Muscle layer of colon (tissue), 2 donors: ENCODE data around the gene EFNA5.
A peak's percentile ranks its signal among the peaks of the same experiment; 100 is the strongest.

Experiments used
- H3K27ac ChIP-seq: one replicate; pipeline ENCODE4 v1.7.0; 2013; ENCODE audit warnings: low read depth, mild to moderate bottlenecking, low read length, moderate library complexity
- H3K27me3 ChIP-seq, 2 donors: one replicate each; pipeline ENCODE4 v1.7.0; 2013; ENCODE audit warnings: low read length in 2 of 2, mild to moderate bottlenecking in 2 of 2; ENCODE audit not compliant: insufficient read depth in 2 of 2, control insufficient read depth in 1 of 2
- H3K36me3 ChIP-seq: one replicate; pipeline ENCODE4 v1.7.0; 2013; ENCODE audit warnings: mild to moderate bottlenecking, low read length; ENCODE audit not compliant: insufficient read depth
- H3K4me1 ChIP-seq: one replicate; pipeline ENCODE4 v1.7.0; 2013; ENCODE audit warnings: mild to moderate bottlenecking, low read length; ENCODE audit not compliant: insufficient read depth
- H3K4me3 ChIP-seq, 2 donors: one replicate each; pipeline ENCODE4 v1.7.0; 2013; ENCODE audit warnings: low read length in 2 of 2, low read depth in 1 of 2, mild to moderate bottlenecking in 1 of 2, moderate library complexity in 1 of 2
- H3K9ac ChIP-seq: one replicate; pipeline ENCODE4 v1.7.0; 2013; ENCODE audit warnings: low read length
- H3K9me3 ChIP-seq: one replicate; pipeline ENCODE4 v1.7.0; 2013; ENCODE audit warnings: mild to moderate bottlenecking, low read length
- donor health status: abdominal sarcoma.
- donor health status: Adenocarcinoma of cecum.

Gene EFNA5

DNA sequence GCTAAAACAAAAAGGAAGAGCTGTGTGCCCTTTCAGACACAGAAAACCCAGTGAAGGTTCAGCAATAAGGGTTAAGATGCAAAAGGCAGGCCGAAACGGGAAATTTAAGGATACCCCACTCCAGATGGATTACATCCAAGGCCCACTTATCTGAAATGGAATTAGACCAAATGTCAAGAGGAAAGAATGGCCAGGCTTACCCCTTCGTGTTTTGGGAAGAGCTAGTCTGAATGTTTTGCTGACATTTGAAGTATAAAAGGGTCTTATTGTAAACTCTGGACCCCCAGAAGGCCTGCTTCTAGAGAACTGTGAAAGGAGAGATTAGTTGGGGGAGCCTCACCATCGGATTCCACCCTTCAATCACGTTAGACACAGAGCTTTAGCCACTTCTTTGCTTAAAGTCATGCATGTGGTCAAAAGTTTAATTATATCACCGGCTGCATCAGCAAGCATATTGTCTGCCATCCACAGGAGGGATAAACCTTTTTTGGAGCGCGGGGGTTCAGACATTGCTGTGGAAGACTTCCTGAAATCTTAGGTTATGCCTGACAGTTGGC, 93.3 kb downstream of the EFNA5 start:
- Histone ChIP-seq H3K4me3 (no peak overlapping the region), H3K4me1 (no peaks in the 10 kb centered on the region), H3K27ac (no peak overlapping the region), H3K9ac (no peak overlapping the region), H3K36me3 (no peaks in the 10 kb centered on the region), H3K27me3 (no peaks in the 10 kb centered on the region), H3K9me3 (no peaks in the 10 kb centered on the region)

DNA sequence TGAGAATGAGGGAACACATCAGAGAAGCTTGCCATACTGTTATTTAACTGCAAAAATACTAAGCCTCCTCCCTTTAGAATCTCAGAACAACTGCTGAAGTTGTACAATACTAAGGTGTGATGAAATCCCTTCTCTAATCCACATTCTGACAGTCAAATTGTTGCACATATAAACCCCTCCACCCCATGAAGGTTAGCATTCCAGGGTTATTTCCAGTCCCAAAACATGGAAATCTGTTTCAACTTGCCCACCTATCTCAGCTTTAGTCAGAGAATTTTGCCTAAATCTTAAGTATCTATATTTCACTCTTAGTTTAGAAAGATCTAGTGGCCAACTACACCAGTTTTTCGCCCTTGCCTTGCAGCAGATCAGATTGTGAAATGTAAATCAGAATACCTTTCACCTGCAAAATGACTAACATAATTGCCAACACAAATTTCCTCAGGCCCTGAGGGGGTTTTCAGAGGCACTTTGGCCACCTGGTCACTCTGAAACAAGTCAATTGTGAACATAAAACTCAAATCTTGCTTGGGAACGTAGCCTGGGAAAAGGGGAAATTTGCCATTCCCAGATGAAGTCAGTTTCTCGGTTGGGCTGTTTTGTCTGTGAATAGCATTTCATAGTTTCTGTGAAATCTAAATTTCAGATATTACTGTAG, 93.9 kb downstream of the EFNA5 start:
- no peaks in the 10 kb centered on the region for H3K9me3 ChIP-seq
- H3K27ac ChIP-seq, result no peak overlapping the region
- no peaks in the 10 kb centered on the region for H3K4me1 ChIP-seq
- no peaks in the 10 kb centered on the region for H3K36me3 ChIP-seq
- no peak overlapping the region for H3K4me3 ChIP-seq
- H3K9ac ChIP-seq, result no peak overlapping the region
- no peaks in the 10 kb centered on the region for H3K27me3 ChIP-seq

DNA sequence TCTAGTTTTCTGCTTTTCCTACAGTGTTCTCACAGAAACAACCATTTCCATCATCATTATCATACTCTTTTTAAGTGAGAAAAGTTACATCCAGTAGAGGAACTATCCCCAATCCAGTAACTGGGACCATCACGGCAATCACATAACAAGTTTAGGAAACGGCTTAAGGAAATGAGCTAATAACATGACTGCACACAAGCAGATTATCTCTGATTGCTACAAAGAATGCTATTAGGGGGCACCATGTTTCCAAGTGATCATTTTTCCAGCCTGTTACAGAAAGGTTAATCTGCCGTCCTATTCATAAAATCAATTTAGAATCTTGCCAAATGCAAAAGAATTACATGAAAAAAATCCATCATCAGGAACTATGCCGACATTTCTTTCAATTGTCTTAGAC, 94.6 kb downstream of the EFNA5 start:
- Histone ChIP-seq H3K4me1 (peaks cover 3% of the 10 kb centered on the region), H3K4me3 (no peak overlapping the region), H3K9ac (no peak overlapping the region), H3K27me3 (no peaks in the 10 kb centered on the region), H3K9me3 (no peaks in the 10 kb centered on the region), H3K36me3 (no peaks in the 10 kb centered on the region), H3K27ac (no peak overlapping the region)

DNA sequence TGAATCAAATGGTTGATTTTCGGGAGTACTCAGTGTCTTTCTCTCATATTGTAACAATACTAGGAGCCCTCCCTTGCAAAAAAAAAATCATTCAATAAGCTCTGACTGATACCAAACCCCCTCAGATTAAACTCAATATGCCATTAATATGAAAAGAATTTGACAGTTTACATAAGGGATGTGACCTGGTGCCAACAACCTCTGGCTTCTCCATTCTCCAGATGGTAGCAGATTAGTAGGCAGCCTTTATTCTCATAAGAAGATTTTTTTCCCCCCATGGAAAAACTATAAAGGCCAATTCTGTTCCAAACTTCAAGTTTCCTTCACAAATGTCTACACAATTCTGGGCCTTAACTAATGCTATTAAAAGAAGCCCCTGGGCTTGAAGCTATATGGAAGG, 96.5 kb downstream of the EFNA5 start:
- Histone ChIP-seq H3K36me3 (no peaks in the 10 kb centered on the region), H3K27me3 (no peaks in the 10 kb centered on the region), H3K9ac (no peak overlapping the region), H3K4me1 (peaks cover 7% of the 10 kb centered on the region), H3K9me3 (no peaks in the 10 kb centered on the region), H3K27ac (no peak overlapping the region), H3K4me3 (no peak overlapping the region)

DNA sequence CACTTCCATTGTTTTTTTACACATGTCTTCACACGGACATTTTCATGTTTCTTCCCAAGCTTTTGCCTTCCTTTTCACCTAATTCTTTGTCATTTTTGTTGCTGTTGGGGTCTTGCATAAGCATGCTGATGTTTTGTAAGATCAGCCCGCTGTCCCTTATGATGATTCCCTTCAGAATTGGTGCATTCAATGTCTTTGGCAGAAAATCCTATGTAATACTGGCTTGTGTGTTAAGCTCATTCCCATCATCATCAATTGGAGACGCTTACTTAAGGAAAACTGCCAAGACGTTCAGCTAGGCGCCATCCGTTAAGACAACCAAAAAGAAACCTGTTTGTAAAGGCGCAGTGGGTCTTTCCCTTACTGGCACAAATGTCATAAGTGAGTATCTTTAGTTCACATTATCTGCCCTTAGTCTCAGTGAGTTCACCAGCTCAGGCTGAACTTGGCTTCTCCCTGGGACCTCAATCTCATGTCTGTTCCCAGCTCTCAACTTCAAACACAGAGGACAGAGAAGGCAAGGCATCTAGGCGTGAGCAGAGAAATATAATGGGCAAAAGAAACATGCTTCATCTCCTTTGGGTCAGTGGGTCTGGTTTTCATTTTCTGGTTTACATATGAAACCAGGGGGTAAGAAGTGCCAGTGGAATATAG, 97.9 kb downstream of the EFNA5 start:
- H3K4me1 ChIP-seq, result peaks cover 7% of the 10 kb centered on the region
- H3K27ac ChIP-seq, result no peak overlapping the region
- H3K4me3 ChIP-seq, result no peak overlapping the region
- no peaks in the 10 kb centered on the region for H3K36me3 ChIP-seq
- H3K27me3 ChIP-seq, result no peaks in the 10 kb centered on the region
- H3K9me3 ChIP-seq, result no peaks in the 10 kb centered on the region
- H3K9ac ChIP-seq, result no peak overlapping the region

DNA sequence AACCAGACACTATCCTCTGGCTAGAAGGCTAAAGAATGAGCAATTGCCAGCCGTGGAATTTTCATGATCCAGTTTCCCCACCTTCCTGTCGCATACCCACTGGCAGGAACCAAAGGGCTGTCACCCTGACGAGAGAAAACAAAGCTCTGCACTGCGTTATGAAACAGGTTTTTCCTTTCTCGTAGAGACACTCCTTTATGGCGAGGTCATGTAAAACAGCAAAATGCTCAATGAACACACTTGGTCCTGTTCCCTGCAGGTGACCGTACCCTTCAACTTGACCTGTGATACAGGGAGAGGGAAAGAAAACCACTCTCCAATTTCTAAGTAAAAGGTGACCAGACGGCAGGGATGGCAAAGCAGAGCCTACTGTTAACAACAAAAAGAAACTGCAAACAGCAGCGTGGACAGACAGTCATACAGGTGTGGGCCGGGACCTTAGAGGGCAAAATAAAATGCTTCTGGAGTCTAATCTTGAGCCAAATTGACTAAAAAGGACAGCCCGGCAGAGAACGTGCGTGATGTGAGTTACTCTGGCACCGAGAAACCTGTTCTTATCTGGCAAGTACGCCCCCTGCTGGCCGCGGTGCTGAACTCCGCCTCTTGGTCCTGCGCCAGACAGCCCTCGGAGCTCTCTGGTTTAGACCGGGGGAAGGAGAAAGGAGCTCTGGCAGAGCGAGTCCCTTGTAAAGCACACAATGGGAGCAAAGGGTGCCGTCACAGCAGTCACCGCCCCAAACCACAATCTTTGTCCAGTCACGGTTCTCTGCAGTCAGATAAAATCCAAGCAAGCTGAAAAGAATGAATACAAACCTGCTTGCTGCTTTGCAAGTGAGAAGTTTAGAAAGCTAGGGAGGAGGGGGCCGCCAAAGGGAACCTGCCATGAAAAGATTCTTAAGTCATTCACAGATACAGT, 98.9 kb downstream of the EFNA5 start:
- Histone ChIP-seq H3K27me3 (no peaks in the 10 kb centered on the region), H3K4me3 (peak overlapping the region; percentile 34 to 64), H3K27ac (peak overlapping the region; percentile 27), H3K9ac (peak overlapping the region; percentile 16), H3K9me3 (no peaks in the 10 kb centered on the region), H3K36me3 (no peaks in the 10 kb centered on the region), H3K4me1 (peaks cover 7% of the 10 kb centered on the region)

DNA sequence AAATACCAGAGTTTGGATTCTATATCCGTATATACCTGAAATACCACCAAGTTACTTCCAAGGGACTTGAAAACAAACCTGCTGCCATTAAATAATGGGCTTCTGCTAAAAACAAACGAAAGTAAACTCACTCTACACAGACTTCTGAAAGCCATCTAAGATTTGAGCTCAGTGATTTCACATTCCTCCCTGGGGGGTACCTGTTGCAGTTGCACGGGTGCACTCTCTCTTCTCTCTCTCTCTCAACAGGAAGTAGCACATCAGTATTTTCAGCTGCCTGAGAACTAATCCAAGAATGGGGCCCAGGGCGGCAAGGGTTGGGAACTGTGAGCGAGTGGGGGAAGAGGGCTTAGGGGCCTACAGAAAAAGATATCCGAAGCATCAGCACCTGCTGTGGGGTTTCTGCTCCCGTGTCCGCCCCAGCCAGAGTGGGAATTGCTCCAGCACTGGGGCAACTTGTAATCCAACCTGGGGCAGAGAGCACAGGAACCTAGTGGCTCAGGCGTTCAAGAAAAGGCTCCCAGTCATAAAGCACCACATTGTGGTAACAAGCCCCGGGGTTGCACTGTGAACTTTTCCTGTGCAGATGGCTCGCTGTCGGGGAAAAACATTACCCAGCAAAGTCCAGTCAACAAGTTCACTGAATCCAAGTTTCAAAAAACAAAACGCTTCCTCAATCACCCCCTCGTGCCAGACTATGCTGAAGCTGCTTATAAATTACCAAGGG, 99.8 kb downstream of the EFNA5 start:
- Histone ChIP-seq H3K4me3 (peak overlapping the region; percentile 12 to 64), H3K9ac (no peak overlapping the region)

DNA sequence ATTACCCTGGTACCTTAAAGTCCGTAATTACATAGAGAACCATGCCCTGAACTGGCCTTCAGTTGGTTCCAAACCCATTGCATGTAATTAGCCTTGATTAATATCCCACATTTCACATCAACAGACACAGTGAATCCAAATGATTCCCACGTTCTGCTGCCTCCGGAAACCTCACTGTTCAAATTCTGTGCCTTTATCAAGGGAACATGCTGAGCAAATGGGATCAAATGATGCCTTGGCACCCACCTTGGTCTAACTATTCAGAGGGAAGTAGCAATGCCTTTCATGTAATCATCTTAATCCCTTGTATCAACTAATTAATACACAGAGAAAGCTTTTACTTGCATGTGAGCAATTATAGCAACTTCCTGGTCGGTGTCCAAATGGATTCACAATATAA, 100.6 kb downstream of the EFNA5 start:
- Histone ChIP-seq H3K27me3 (no peaks in the 10 kb centered on the region), H3K4me1 (peaks cover 16% of the 10 kb centered on the region), H3K9ac (no peak overlapping the region), H3K36me3 (no peaks in the 10 kb centered on the region), H3K27ac (no peak overlapping the region), H3K4me3 (no peak overlapping the region), H3K9me3 (no peaks in the 10 kb centered on the region)

More for the DNA sequence above, 99.8 kb downstream of the EFNA5 start:
- no peaks in the 10 kb centered on the region for H3K27me3 ChIP-seq
- H3K9me3 ChIP-seq, result no peaks in the 10 kb centered on the region
- H3K4me1 ChIP-seq, result peaks cover 13% of the 10 kb centered on the region
- no peaks in the 10 kb centered on the region for H3K36me3 ChIP-seq
- peak overlapping the region; percentile 48 for H3K27ac ChIP-seq

DNA sequence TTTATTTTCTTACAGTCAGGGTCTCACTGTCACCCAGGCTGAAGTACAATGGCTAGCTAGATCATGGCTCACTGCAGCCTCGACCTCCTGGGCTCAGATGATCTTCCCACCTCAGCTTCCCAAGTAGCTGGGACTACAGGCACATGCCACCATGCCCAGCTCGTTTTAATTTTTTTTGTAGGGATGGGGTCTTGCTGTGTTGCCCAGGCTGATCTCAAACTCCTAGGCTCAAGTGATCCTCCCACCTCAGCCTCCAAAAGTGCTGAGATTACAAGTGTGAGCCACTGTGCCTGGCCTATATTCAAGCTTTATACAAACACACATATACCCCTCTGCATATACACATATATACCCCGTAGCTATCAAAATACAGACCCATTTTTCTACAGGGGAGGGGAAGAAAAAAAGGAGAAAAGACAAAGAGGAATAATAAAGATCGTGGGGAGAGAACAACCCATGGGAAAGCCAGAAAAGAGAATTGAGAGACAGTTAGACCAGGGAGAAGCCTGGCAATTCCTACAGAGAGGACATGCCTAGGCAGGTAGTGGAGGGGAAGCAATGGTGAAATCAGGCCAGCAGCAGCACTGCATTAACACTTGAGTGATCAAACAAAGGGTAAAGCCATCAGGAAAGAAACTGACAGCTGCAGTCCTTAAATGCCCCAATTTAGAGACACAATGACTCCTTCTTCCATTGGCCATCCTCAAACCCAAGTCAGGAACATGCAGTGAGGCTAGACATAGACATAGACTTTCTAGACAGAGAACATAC, 102.7 kb downstream of the EFNA5 start:
- Histone ChIP-seq H3K36me3 (no peaks in the 10 kb centered on the region), H3K27me3 (no peaks in the 10 kb centered on the region), H3K9me3 (no peaks in the 10 kb centered on the region), H3K4me3 (no peak overlapping the region), H3K9ac (no peak overlapping the region), H3K27ac (no peak overlapping the region), H3K4me1 (peaks cover 16% of the 10 kb centered on the region)

DNA sequence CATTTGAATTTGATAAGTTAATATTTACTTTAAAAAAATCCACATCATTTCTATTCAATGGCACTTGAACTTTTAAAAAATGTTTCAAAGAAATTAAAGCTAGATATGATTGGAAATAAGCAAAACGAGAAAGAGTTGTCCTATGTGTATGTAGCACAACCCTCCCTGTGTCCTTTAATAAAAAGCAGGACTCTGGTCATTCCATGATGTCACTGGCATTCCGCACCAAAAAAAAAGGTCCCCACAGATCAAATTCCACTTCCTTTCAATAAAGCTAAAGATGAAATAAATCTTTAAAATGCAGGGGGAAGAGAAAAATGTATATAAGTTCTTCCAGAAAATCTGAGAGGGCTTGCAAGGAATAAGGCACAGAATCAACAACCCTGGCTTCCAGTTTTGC, 103.8 kb downstream of the EFNA5 start:
- Histone ChIP-seq H3K36me3 (no peaks in the 10 kb centered on the region), H3K4me1 (peaks cover 16% of the 10 kb centered on the region), H3K9me3 (no peaks in the 10 kb centered on the region), H3K9ac (no peak overlapping the region), H3K27ac (no peak overlapping the region), H3K27me3 (no peaks in the 10 kb centered on the region), H3K4me3 (no peak overlapping the region)
